H1 (cell line): ENCODE results near the gene PRR23C. TPM values are rescaled to one million over a fixed set of nuclear protein-coding genes. Genes with fewer than 3 reads are reported as not detected.

Source experiments
- CBX8 ChIP-seq: fragments of 300-800, 300-1000 bp; sonication (generic); IDR thresholded peaks from 2 replicates; pipeline ENCODE4 v1.7.1; 2016; ENCODE audit warnings: low read depth, low read length, borderline replicate concordance
- CTBP2 ChIP-seq: IDR thresholded peaks from 2 replicates; pipeline ENCODE4 v1.7.0; 2011; ENCODE audit warnings: borderline replicate concordance, mild to moderate bottlenecking, moderate library complexity, mixed read lengths, low read length; ENCODE audit not compliant: insufficient read depth, insufficient read length
- RFX5 ChIP-seq: IDR thresholded peaks from 2 replicates; pipeline ENCODE4 v1.6.1; 2011; ENCODE audit warnings: low read depth, low read length, improper control_type of control experiment, borderline replicate concordance
- TCF12 ChIP-seq: IDR thresholded peaks from 2 replicates; pipeline ENCODE4 v1.6.1; 2011; ENCODE audit warnings: low read depth, mild to moderate bottlenecking, low read length
- polyA plus RNA-seq, 7 experiments: library from polyadenylated mRNA; depleted of rRNA in 3 of 7; stranded (reverse) in 5 of 7; unstranded in 2 of 7; fragments of >200 nt in 5 of 7; fragments of 200-250 nt in 2 of 7; gene quantifications; 1 replicate in 5 of 7; 2 replicates in 1 of 7; 4 replicates in 1 of 7; pipeline versions ENCODE4 v1.2.1 to v1.2.3, GENCODE V29; 2011 to 2013; ENCODE audit warnings: missing spikeins in 2 of 7, mixed read lengths in 2 of 7
- total RNA-seq: library from RNA; stranded (reverse); fragmentation: NEBNext Ultra II Directional; extraction: Animal tissue kit (Norgen Biotek cat#: 25700); gene quantifications from 2 replicates; pipeline ENCODE4 v1.2.1, GENCODE V29; 2021
- TF ChIP-seq, protein P1 (sequence below): IDR thresholded peaks from 2 replicates; pipeline ENCODE4 v1.6.1; 2012; ENCODE audit warnings: inconsistent platforms

The PRR23C gene
- total and polyA plus RNA-seq, 2 of the 8 experiments (the other 6 are each of a cell fraction or from before 2014, with no cell fraction given), result not detected

DNA sequence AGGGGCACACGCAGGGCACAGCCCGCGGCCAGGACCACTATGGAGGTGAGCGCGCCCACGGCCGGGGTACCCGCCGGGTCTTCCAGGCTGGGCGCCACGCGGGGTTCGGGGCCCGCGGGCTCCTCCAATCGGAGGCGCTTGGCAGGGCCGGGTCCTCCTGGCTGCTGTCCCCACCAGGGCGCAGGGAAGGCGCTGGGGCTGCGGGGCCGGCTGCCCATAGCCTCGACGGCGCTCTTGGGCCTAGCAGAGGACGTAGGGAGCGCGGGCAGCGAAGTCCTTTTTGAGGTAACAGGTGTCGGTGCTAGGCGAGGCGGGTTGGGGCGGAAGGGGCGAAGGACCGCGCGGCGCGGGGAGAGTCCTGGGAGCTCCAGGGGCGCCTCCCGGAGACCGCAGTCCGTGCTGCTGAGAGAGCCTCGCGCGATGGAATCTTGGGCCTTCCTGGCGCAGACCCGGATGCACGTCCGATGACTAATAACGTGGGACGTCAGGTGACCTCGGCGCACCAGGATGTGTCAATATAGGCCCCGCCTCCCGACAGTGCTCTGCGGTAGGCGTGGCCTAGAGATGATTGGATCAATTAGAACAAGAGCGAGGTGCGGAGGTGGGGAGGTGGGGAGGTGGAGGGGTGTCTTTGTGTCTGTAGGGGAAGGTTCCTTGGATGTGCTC lies 38.5 kb downstream of the PRR23C start, which contains the start of gene PRR23A (continued):
- TF ChIP-seq CBX8 (no peak), RFX5 (no peak), TCF12 (no peak), CTBP2 (no peak)
- TF ChIP-seq, protein P1, sequence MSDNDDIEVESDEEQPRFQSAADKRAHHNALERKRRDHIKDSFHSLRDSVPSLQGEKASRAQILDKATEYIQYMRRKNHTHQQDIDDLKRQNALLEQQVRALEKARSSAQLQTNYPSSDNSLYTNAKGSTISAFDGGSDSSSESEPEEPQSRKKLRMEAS, result no peak
